Chondrocyte (in vitro differentiated cells): ENCODE results near the gene UMAD1. TPM values are rescaled to one million over a fixed set of nuclear protein-coding genes. Genes with fewer than 3 reads are reported as not detected.

Source experiments
- DNase-seq: peaks from one replicate; pipeline ENCODE4 v3.0.0; 2021; ENCODE audit warnings: mixed read lengths, low spot score
- H3K27ac Mint-ChIP-seq: one replicate; pipeline ENCODE4 v1.8.0; 2021; ENCODE audit warnings: mild to moderate bottlenecking, moderate library complexity, mixed read lengths; ENCODE audit not compliant: unreplicated experiment
- H3K27me3 Mint-ChIP-seq: 2 replicates; pipeline ENCODE4 v1.8.0; 2021; ENCODE audit warnings: low read depth, mixed read lengths
- H3K36me3 Mint-ChIP-seq: 2 replicates; pipeline ENCODE4 v1.8.0; 2021; ENCODE audit warnings: low read depth, mixed read lengths
- H3K4me1 Mint-ChIP-seq: 2 replicates; pipeline ENCODE4 v1.8.0; 2021; ENCODE audit warnings: low read depth, mild to moderate bottlenecking, mixed read lengths
- H3K4me3 Mint-ChIP-seq: one replicate; pipeline ENCODE4 v1.8.0; 2021; ENCODE audit warnings: mild to moderate bottlenecking, moderate library complexity, mixed read lengths; ENCODE audit not compliant: unreplicated experiment
- H3K9me3 Mint-ChIP-seq: 2 replicates; pipeline ENCODE4 v1.8.0; 2021; ENCODE audit warnings: low read depth, mixed read lengths
- total RNA-seq: library from RNA; stranded (reverse); gene quantifications from 3 replicates; pipeline ENCODE4 v1.2.1, GENCODE V29; 2021
- TF ChIP-seq, protein P1 (sequence below): fragments of 200-600 bp; sonication (generic); IDR thresholded peaks from 2 replicates; pipeline ENCODE4 v1.5.0; 2021; ENCODE audit warnings: antibody characterized with exemption, mild to moderate bottlenecking, moderate library complexity

Gene UMAD1
- total RNA-seq, 1 donor from 2014 or later, result 5.5 TPM

DNA sequence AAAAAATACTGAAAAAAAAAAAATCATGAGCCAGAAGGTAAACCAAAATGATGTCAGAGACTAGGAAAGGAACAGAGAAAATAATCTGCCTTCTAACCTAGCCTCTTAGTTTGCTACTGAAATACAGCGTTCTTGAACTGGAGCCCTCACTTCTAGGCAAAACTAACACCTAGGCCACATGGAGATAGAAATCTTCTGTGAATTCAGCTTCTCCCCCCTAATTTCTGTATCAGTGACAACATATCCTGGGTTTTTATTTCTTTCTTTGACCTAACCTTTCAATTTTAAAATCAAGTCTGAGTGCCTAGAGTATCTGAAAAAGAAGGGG, 228.0 kb downstream of the UMAD1 start:
- H3K4me1 Mint-ChIP-seq, result no peaks in the 10 kb centered on the region
- no peaks in the 10 kb centered on the region for H3K9me3 Mint-ChIP-seq
- TF ChIP-seq, protein P1, sequence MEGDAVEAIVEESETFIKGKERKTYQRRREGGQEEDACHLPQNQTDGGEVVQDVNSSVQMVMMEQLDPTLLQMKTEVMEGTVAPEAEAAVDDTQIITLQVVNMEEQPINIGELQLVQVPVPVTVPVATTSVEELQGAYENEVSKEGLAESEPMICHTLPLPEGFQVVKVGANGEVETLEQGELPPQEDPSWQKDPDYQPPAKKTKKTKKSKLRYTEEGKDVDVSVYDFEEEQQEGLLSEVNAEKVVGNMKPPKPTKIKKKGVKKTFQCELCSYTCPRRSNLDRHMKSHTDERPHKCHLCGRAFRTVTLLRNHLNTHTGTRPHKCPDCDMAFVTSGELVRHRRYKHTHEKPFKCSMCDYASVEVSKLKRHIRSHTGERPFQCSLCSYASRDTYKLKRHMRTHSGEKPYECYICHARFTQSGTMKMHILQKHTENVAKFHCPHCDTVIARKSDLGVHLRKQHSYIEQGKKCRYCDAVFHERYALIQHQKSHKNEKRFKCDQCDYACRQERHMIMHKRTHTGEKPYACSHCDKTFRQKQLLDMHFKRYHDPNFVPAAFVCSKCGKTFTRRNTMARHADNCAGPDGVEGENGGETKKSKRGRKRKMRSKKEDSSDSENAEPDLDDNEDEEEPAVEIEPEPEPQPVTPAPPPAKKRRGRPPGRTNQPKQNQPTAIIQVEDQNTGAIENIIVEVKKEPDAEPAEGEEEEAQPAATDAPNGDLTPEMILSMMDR, result no peak

DNA sequence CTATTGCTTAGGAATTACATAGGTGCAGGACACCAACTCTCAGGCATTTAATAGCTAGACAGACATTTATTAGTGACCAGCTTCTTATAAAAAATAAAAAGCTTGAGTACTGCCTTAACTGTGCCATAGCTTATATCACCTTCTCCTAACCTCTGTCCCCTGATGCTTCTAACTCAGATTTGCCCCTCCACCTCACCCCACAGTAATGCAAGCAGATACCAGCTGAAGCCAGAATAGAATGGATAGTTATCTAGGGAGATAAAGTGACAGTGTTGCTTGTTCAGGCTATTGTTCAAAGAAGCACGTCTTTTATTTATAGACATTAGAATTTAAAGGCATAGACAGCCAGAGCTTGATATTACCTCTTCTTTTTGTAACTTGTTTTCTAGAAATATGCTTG, 228.5 kb downstream of the UMAD1 start:
- H3K9me3 Mint-ChIP-seq, result peaks cover 5% of the 10 kb centered on the region
- no peak for DNase-seq
- H3K4me1 Mint-ChIP-seq, result no peaks in the 10 kb centered on the region
- TF ChIP-seq, protein P1, result no peak
- no peaks in the 10 kb centered on the region for H3K27me3 Mint-ChIP-seq
- H3K4me3 Mint-ChIP-seq, result no peak overlapping the region
- H3K36me3 Mint-ChIP-seq, result peaks cover 4% of the 10 kb centered on the region
- H3K27ac Mint-ChIP-seq, result no peak overlapping the region

More for the DNA sequence above, 228.0 kb downstream of the UMAD1 start:
- no peak overlapping the region for H3K27ac Mint-ChIP-seq
- H3K36me3 Mint-ChIP-seq, result no peaks in the 10 kb centered on the region
- DNase-seq, result no peak
- no peak overlapping the region for H3K4me3 Mint-ChIP-seq
- H3K27me3 Mint-ChIP-seq, result no peaks in the 10 kb centered on the region

DNA sequence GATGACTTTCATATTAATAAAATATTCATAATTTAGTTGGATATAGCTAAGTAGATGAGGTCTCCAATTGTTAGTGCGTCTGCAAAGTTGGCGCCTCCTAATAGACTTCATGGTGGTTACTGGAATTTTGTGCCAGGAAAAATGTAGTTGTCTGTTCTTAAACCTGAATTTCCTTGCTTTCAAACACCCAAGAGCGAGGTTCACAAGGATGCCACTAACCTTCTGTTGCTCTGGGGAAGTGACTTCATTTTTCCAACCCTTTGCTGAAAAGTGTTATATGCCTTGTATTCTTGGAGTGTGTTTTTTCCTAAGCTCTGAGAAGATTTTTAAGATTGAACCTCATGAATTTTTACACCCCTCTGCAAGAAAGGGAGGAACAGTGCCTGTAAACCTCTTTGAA, 229.1 kb downstream of the UMAD1 start:
- Mint-ChIP-seq H3K27ac (no peak overlapping the region), H3K27me3 (no peaks in the 10 kb centered on the region), H3K36me3 (peaks cover 7% of the 10 kb centered on the region), H3K9me3 (peaks cover 7% of the 10 kb centered on the region), H3K4me3 (no peak overlapping the region), H3K4me1 (no peaks in the 10 kb centered on the region)
- TF ChIP-seq, protein P1, result no peak
- no peak for DNase-seq

DNA sequence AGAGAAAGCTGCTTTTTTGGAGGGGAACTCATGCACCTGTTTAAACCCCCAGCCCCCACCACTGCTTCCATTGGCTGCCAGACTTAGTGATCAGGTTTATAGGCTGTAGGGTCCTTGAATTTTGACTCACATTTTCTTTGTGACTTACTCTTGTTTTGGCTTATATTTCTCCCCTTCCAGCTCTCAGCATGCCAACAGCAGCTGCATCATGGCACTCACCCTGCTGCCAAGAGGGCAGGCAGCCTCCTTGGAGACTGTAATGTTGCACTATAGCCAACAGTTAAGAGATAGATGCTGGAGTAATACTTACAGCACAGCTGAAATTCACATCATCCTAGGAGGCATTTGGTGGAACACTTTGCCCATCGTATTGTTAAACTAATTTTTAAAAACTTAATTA, 230.0 kb downstream of the UMAD1 start:
- TF ChIP-seq, protein P1, result no peak
- Mint-ChIP-seq H3K36me3 (peaks cover 7% of the 10 kb centered on the region), H3K9me3 (peaks cover 13% of the 10 kb centered on the region), H3K27ac (no peak overlapping the region), H3K27me3 (no peaks in the 10 kb centered on the region), H3K4me3 (no peak overlapping the region), H3K4me1 (no peaks in the 10 kb centered on the region)
- no peak for DNase-seq

DNA sequence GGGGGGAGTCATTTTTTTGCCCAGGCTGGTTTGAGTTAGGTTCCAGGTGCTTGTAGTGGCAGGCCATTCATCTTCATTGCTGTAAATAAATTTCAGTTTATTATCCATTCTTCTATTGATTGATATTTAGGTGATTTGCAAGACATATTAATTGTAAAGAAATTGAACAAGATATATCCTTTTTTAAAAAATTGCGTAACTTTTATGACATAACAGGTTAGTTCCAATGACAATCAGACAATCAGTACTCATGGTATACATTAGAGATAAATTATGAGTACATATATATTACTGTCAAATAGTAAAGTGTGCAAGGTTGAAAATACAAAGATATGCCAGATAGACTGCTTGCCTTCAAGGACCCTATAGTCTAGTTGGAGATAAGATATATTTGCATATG, 235.9 kb downstream of the UMAD1 start:
- Mint-ChIP-seq H3K4me1 (no peaks in the 10 kb centered on the region), H3K27me3 (no peaks in the 10 kb centered on the region), H3K4me3 (no peak overlapping the region), H3K27ac (no peak overlapping the region), H3K36me3 (peaks cover 9% of the 10 kb centered on the region), H3K9me3 (peaks cover 13% of the 10 kb centered on the region)
- no peak for DNase-seq
- TF ChIP-seq, protein P1, result no peak
